GM12865 (cell line): ENCODE results near the gene MAP3K9.

Source experiments
- DNase-seq: peaks from one replicate; pipeline ENCODE4 v3.0.0; 2010; ENCODE audit warnings: low read depth
- H3K4me3 ChIP-seq: 2 replicates; pipeline ENCODE4 v1.5.1; 2011; ENCODE audit warnings: mild to moderate bottlenecking, low read depth, low read length, control low read depth
- CTCF ChIP-seq: IDR thresholded peaks from 2 replicates; pipeline ENCODE4 v1.5.1; 2011; ENCODE audit warnings: low read length, control low read depth, low read depth, inconsistent platforms; ENCODE audit not compliant: insufficient read depth; ENCODE audit errors: missing control alignments

Gene MAP3K9

GRCh38 chr14:70830998-70831781, 21.9 kb upstream of the MAP3K9 start:
- peak; percentile 58 for DNase-seq
- TF ChIP-seq CTCF: no peak
- H3K4me3 ChIP-seq: no peak overlapping the region

- H3K4me3 ChIP-seq: no peak overlapping the region
- no peak for TF ChIP-seq CTCF
- no peak for DNase-seq
These were observed 18.9 kb upstream of the MAP3K9 start for GRCh38 chr14:70828188-70828587.

- TF ChIP-seq CTCF: no peak
- no peak for DNase-seq
These were observed 18.4 kb upstream of the MAP3K9 start for GRCh38 chr14:70827752-70828151.

GRCh38 chr14:70827347-70827746, 18.0 kb upstream of the MAP3K9 start:
- no peak for DNase-seq
- TF ChIP-seq CTCF: no peak

More at GRCh38 chr14:70827752-70828151, 18.4 kb upstream of the MAP3K9 start:
- H3K4me3 ChIP-seq: no peak overlapping the region

GRCh38 chr14:70823281-70823680, 14.0 kb upstream of the MAP3K9 start:
- no peak overlapping the region for H3K4me3 ChIP-seq
- no peak for DNase-seq
- no peak for TF ChIP-seq CTCF

More at GRCh38 chr14:70827347-70827746, 18.0 kb upstream of the MAP3K9 start:
- H3K4me3 ChIP-seq: no peak overlapping the region

GRCh38 chr14:70822530-70823185, 13.3 kb upstream of the MAP3K9 start:
- TF ChIP-seq CTCF: no peak
- DNase-seq: no peak

More at GRCh38 chr14:70822530-70823185, 13.3 kb upstream of the MAP3K9 start:
- H3K4me3 ChIP-seq: peak overlapping the region; percentile 71
